ENCODE results near the gene SYCE1.

DNA sequence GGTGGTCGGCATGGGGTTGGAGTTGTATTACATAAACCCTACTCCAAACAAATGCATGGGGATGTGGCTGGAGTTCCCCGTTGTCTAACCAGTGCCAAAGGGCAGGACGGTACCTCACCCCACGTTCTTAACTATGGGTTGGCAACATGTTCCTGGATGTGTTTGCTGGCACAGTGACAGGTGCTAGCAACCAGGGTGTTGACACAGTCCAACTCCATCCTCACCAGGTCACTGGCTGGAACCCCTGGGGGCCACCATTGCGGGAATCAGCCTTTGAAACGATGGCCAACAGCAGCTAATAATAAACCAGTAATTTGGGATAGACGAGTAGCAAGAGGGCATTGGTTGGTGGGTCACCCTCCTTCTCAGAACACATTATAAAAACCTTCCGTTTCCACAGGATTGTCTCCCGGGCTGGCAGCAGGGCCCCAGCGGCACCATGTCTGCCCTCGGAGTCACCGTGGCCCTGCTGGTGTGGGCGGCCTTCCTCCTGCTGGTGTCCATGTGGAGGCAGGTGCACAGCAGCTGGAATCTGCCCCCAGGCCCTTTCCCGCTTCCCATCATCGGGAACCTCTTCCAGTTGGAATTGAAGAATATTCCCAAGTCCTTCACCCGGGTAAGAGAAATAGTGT, 38.3 kb downstream of the SYCE1 start, which contains the start of gene CYP2E1:
- TF ChIP-seq, protein P1, sequence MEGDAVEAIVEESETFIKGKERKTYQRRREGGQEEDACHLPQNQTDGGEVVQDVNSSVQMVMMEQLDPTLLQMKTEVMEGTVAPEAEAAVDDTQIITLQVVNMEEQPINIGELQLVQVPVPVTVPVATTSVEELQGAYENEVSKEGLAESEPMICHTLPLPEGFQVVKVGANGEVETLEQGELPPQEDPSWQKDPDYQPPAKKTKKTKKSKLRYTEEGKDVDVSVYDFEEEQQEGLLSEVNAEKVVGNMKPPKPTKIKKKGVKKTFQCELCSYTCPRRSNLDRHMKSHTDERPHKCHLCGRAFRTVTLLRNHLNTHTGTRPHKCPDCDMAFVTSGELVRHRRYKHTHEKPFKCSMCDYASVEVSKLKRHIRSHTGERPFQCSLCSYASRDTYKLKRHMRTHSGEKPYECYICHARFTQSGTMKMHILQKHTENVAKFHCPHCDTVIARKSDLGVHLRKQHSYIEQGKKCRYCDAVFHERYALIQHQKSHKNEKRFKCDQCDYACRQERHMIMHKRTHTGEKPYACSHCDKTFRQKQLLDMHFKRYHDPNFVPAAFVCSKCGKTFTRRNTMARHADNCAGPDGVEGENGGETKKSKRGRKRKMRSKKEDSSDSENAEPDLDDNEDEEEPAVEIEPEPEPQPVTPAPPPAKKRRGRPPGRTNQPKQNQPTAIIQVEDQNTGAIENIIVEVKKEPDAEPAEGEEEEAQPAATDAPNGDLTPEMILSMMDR (IDR thresholded peaks at IDR 0.05; ENCODE audit: insufficient read depth, low read length, poor library complexity, severe bottlenecking), result no peak
- TF ChIP-seq EZH2phosphoT487 (conservative IDR thresholded peaks at IDR 0.05; ENCODE audit: low read length), result no peak

Measured in SU-DHL-6 (cell line).